ENCODE measurements around the gene FN1. TPM values are rescaled to one million over a fixed set of nuclear protein-coding genes. Genes with fewer than 3 reads are reported as not detected.
A peak's percentile ranks its signal among the peaks of the same experiment; 100 is the strongest.

Gene FN1
- polyA plus RNA-seq, 2 donors: 48.8 to 154 TPM

DNA sequence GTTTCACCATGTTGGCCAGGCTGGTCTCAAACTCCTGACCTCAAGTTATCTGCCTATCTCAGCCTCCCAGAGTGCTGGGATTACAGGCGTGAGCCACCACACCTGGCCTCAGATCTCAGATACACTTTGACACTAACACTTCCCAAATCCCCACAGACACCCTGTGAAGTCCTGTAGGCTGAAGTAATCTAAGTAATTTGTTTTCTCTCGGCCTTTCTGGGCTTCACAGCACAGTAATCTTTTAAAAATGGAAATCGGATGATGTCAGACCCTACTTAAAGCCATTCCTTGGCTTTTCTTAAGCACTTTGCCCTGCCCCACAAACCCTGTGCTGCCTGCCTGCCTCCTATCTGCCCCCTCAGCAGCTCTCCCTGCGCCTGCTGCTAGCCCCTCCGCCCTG lies 107.8 kb downstream of the FN1 start:
- 91 to 96% methylated on average over 5 of the region's 5 CpGs for WGBS, 2 donors
- Histone ChIP-seq H3K4me1 (ENCODE audit: control insufficient read depth in 2 of 2, insufficient read depth in 2 of 2, low read length in 1 of 2) (no peaks in the 10 kb centered on the region), H3K27ac (ENCODE audit: low read depth in 2 of 2, low read length in 1 of 2) (no peak overlapping the region), H3K4me3 (ENCODE audit: low read depth in 1 of 2, low read length in 2 of 2) (no peak overlapping the region), H3K27me3 (ENCODE audit: control insufficient read depth in 1 of 2, insufficient read depth in 2 of 2, low read length in 2 of 2) (no peaks in the 10 kb centered on the region), H3K36me3 (ENCODE audit: control insufficient read depth in 2 of 2, insufficient read depth in 2 of 2, low read length in 1 of 2) (peaks cover 8 to 19% of the 10 kb centered on the region in 2 donors), H3K9me3 (ENCODE audit: control insufficient read depth in 2 of 2, insufficient read depth in 1 of 2, low read depth in 1 of 2, low read length in 1 of 2) (no peaks in the 10 kb centered on the region)

DNA sequence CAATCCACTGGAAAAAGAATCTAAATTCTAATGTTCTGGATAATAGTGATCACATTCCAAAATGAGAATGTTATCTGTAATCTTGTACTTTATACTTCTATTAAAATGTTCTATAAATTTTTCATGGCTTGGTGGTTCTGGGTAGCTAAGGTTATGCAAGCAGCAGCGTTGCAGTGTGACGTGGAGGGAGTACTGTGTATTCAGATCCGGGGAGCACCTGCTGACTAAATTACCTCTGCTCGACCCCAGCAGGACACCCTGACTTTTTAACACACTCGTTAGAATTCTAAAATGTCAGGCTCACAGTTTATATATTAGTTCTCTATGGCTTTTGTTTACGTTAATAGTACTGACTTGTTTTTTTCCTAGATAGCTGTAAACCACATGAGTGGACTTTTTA lies 111.1 kb downstream of the FN1 start:
- 75 to 81% methylated on average over 6 of the region's 6 CpGs for WGBS, 2 donors
- Histone ChIP-seq H3K27ac (ENCODE audit: low read depth in 2 of 2, low read length in 1 of 2) (no peak overlapping the region), H3K9me3 (ENCODE audit: control insufficient read depth in 2 of 2, insufficient read depth in 1 of 2, low read depth in 1 of 2, low read length in 1 of 2) (no peaks in the 10 kb centered on the region), H3K4me1 (ENCODE audit: control insufficient read depth in 2 of 2, insufficient read depth in 2 of 2, low read length in 1 of 2) (no peaks in the 10 kb centered on the region), H3K27me3 (ENCODE audit: control insufficient read depth in 1 of 2, insufficient read depth in 2 of 2, low read length in 2 of 2) (no peaks in the 10 kb centered on the region), H3K4me3 (ENCODE audit: low read depth in 1 of 2, low read length in 2 of 2) (no peak overlapping the region), H3K36me3 (ENCODE audit: control insufficient read depth in 2 of 2, insufficient read depth in 2 of 2, low read length in 1 of 2) (peaks cover 8 to 15% of the 10 kb centered on the region in 2 donors)

- Histone ChIP-seq H3K27me3 (ENCODE audit: control insufficient read depth in 1 of 2, insufficient read depth in 2 of 2, low read length in 2 of 2) (no peaks in the 10 kb centered on the region), H3K9me3 (ENCODE audit: control insufficient read depth in 2 of 2, insufficient read depth in 1 of 2, low read depth in 1 of 2, low read length in 1 of 2) (no peaks in the 10 kb centered on the region), H3K36me3 (ENCODE audit: control insufficient read depth in 2 of 2, insufficient read depth in 2 of 2, low read length in 1 of 2) (no peaks in the 10 kb centered on the region), H3K4me3 (ENCODE audit: low read depth in 1 of 2, low read length in 2 of 2) (no peak overlapping the region), H3K4me1 (ENCODE audit: control insufficient read depth in 2 of 2, insufficient read depth in 2 of 2, low read length in 1 of 2) (no peaks in the 10 kb centered on the region), H3K27ac (ENCODE audit: low read depth in 2 of 2, low read length in 1 of 2) (no peak overlapping the region)
- WGBS, 2 donors: 80 to 88% methylated on average over 7 of the region's 7 CpGs
Observed at GRCh38 chr2:215320679-215321078, 115.2 kb downstream of the FN1 start.

- Histone ChIP-seq H3K27ac (ENCODE audit: low read depth in 2 of 2, low read length in 1 of 2) (no peak overlapping the region), H3K4me3 (ENCODE audit: low read depth in 1 of 2, low read length in 2 of 2) (no peak overlapping the region), H3K36me3 (ENCODE audit: control insufficient read depth in 2 of 2, insufficient read depth in 2 of 2, low read length in 1 of 2) (no peaks in the 10 kb centered on the region), H3K9me3 (ENCODE audit: control insufficient read depth in 2 of 2, insufficient read depth in 1 of 2, low read depth in 1 of 2, low read length in 1 of 2) (no peaks in the 10 kb centered on the region), H3K4me1 (ENCODE audit: control insufficient read depth in 2 of 2, insufficient read depth in 2 of 2, low read length in 1 of 2) (no peaks in the 10 kb centered on the region), H3K27me3 (ENCODE audit: control insufficient read depth in 1 of 2, insufficient read depth in 2 of 2, low read length in 2 of 2) (no peaks in the 10 kb centered on the region)
- 90% methylated on average over 3 of the region's 3 CpGs for WGBS, 2 donors
Observed at GRCh38 chr2:215320102-215320501, 115.8 kb downstream of the FN1 start.

DNA sequence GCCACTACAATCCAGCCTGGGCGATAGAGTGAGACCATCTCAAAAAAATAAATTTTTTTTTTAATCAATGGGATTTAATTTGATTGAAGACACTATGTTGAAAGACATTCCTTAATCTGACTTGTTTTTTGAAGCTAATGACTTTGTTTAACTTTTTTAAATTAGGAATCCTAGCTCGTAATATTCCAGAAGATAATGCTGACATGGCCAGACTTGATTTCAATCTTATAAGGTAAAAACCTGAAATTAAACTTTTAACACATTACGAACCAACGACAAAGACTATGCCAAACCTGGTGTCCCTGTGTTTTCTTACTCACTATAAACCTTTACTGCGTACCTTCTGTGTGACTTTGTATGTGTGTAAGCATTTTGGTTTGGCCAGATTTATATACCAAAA lies 116.4 kb downstream of the FN1 start:
- Histone ChIP-seq H3K4me3 (ENCODE audit: low read depth in 1 of 2, low read length in 2 of 2) (no peak overlapping the region), H3K36me3 (ENCODE audit: control insufficient read depth in 2 of 2, insufficient read depth in 2 of 2, low read length in 1 of 2) (no peaks in the 10 kb centered on the region), H3K27me3 (ENCODE audit: control insufficient read depth in 1 of 2, insufficient read depth in 2 of 2, low read length in 2 of 2) (no peaks in the 10 kb centered on the region), H3K9me3 (ENCODE audit: control insufficient read depth in 2 of 2, insufficient read depth in 1 of 2, low read depth in 1 of 2, low read length in 1 of 2) (no peaks in the 10 kb centered on the region), H3K4me1 (ENCODE audit: control insufficient read depth in 2 of 2, insufficient read depth in 2 of 2, low read length in 1 of 2) (no peaks in the 10 kb centered on the region), H3K27ac (ENCODE audit: low read depth in 2 of 2, low read length in 1 of 2) (no peak overlapping the region)
- WGBS, 2 donors: 93 to 96% methylated on average over 5 of the region's 5 CpGs

- no peaks in the 10 kb centered on the region for H3K4me1 ChIP-seq (ENCODE audit: control insufficient read depth in 2 of 2, insufficient read depth in 2 of 2, low read length in 1 of 2)
- H3K27me3 ChIP-seq (ENCODE audit: control insufficient read depth in 1 of 2, insufficient read depth in 2 of 2, low read length in 2 of 2): no peaks in the 10 kb centered on the region
- H3K9me3 ChIP-seq (ENCODE audit: control insufficient read depth in 2 of 2, insufficient read depth in 1 of 2, low read depth in 1 of 2, low read length in 1 of 2): no peaks in the 10 kb centered on the region
- H3K27ac ChIP-seq (ENCODE audit: low read depth in 2 of 2, low read length in 1 of 2): no peak overlapping the region
- H3K4me3 ChIP-seq (ENCODE audit: low read depth in 1 of 2, low read length in 2 of 2): no peak overlapping the region
- WGBS, 2 donors: 83 to 89% methylated on average over 2 of the region's 2 CpGs
- H3K36me3 ChIP-seq (ENCODE audit: control insufficient read depth in 2 of 2, insufficient read depth in 2 of 2, low read length in 1 of 2): no peaks in the 10 kb centered on the region
Observed at GRCh38 chr2:215316336-215316735, 119.5 kb downstream of the FN1 start.

DNA sequence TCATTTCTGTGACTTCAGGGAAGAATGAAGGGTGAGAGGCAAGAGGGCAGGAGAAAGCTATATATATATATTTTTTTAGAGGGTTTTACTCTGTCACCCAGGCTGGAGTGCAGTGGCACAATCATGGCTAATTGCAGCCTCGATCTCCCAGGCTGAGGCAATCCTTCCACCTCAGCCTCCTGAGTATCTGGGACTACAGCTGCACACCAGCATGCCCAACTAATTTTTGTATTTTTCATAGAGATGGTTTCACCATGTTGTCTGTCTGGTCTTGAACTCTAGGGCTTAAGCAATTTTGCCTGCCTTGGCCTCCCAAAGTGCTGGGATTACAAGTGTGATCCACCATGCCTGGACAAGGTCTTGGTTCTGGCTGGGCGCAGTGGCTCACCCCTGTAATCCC lies 120.6 kb downstream of the FN1 start:
- Histone ChIP-seq H3K27ac (ENCODE audit: low read depth in 2 of 2, low read length in 1 of 2) (no peak overlapping the region), H3K4me1 (ENCODE audit: control insufficient read depth in 2 of 2, insufficient read depth in 2 of 2, low read length in 1 of 2) (no peaks in the 10 kb centered on the region), H3K27me3 (ENCODE audit: control insufficient read depth in 1 of 2, insufficient read depth in 2 of 2, low read length in 2 of 2) (no peaks in the 10 kb centered on the region), H3K36me3 (ENCODE audit: control insufficient read depth in 2 of 2, insufficient read depth in 2 of 2, low read length in 1 of 2) (no peaks in the 10 kb centered on the region), H3K9me3 (ENCODE audit: control insufficient read depth in 2 of 2, insufficient read depth in 1 of 2, low read depth in 1 of 2, low read length in 1 of 2) (no peaks in the 10 kb centered on the region), H3K4me3 (ENCODE audit: low read depth in 1 of 2, low read length in 2 of 2) (no peak overlapping the region)
- WGBS, 2 donors: 98 to 99% methylated on average over 2 of the region's 2 CpGs

- Histone ChIP-seq H3K27ac (ENCODE audit: low read depth in 2 of 2, low read length in 1 of 2) (no peak overlapping the region), H3K36me3 (ENCODE audit: control insufficient read depth in 2 of 2, insufficient read depth in 2 of 2, low read length in 1 of 2) (no peaks in the 10 kb centered on the region), H3K4me3 (ENCODE audit: low read depth in 1 of 2, low read length in 2 of 2) (no peak overlapping the region), H3K9me3 (ENCODE audit: control insufficient read depth in 2 of 2, insufficient read depth in 1 of 2, low read depth in 1 of 2, low read length in 1 of 2) (no peaks in the 10 kb centered on the region), H3K27me3 (ENCODE audit: control insufficient read depth in 1 of 2, insufficient read depth in 2 of 2, low read length in 2 of 2) (no peaks in the 10 kb centered on the region), H3K4me1 (ENCODE audit: control insufficient read depth in 2 of 2, insufficient read depth in 2 of 2, low read length in 1 of 2) (no peaks in the 10 kb centered on the region)
- WGBS, 2 donors: 43 to 60% methylated on average over 1 of the region's 1 CpG
Observed at GRCh38 chr2:215314896-215315295, 121.0 kb downstream of the FN1 start.

- no peak overlapping the region for H3K27ac ChIP-seq (ENCODE audit: low read depth in 2 of 2, low read length in 1 of 2)
- no peak overlapping the region for H3K4me3 ChIP-seq (ENCODE audit: low read depth in 1 of 2, low read length in 2 of 2)
- no peaks in the 10 kb centered on the region for H3K4me1 ChIP-seq (ENCODE audit: control insufficient read depth in 2 of 2, insufficient read depth in 2 of 2, low read length in 1 of 2)
- H3K27me3 ChIP-seq (ENCODE audit: control insufficient read depth in 1 of 2, insufficient read depth in 2 of 2, low read length in 2 of 2): no peaks in the 10 kb centered on the region
- no peaks in the 10 kb centered on the region for H3K36me3 ChIP-seq (ENCODE audit: control insufficient read depth in 2 of 2, insufficient read depth in 2 of 2, low read length in 1 of 2)
- WGBS, 2 donors: 83 to 85% methylated on average over 4 of the region's 4 CpGs
- H3K9me3 ChIP-seq (ENCODE audit: control insufficient read depth in 2 of 2, insufficient read depth in 1 of 2, low read depth in 1 of 2, low read length in 1 of 2): no peaks in the 10 kb centered on the region
Observed at GRCh38 chr2:215313255-215313613, 122.6 kb downstream of the FN1 start.

GRCh38 chr2:215311625-215312396 lies 124.1 kb downstream of the FN1 start, which contains the start of gene ATIC:
Gene ATIC (plus strand): TSS chr2:215312059. CDS start chr2:215312143, 84 bp downstream.
- H3K36me3 ChIP-seq (ENCODE audit: control insufficient read depth in 2 of 2, insufficient read depth in 2 of 2, low read length in 1 of 2): no peaks in the 10 kb centered on the region
- WGBS, 2 donors: 1% methylated on average over 63 to 64 of the region's 64 CpGs

More at GRCh38 chr2:215311625-215312396, 124.1 kb downstream of the FN1 start, which contains the start of gene ATIC:
- H3K4me3 ChIP-seq (ENCODE audit: low read depth in 1 of 2, low read length in 2 of 2): peak within 1 kb of the TSS; percentile 72 to 84
- H3K9me3 ChIP-seq (ENCODE audit: control insufficient read depth in 2 of 2, insufficient read depth in 1 of 2, low read depth in 1 of 2, low read length in 1 of 2): no peaks in the 10 kb centered on the region
- H3K27me3 ChIP-seq (ENCODE audit: control insufficient read depth in 1 of 2, insufficient read depth in 2 of 2, low read length in 2 of 2): no peaks in the 10 kb centered on the region
- peak within 1 kb of the TSS; percentile 77 to 88 for H3K27ac ChIP-seq (ENCODE audit: low read depth in 2 of 2, low read length in 1 of 2)
- H3K4me1 ChIP-seq (ENCODE audit: control insufficient read depth in 2 of 2, insufficient read depth in 2 of 2, low read length in 1 of 2): no peaks in the 10 kb centered on the region

Data from esophagus (tissue), 2 donors.